Hepatocyte (in vitro differentiated cells): ENCODE data around the gene SYNE2.
"Not testable (repeated sequence)": the region's sequence is repeated elsewhere in the genome, so short reads cannot be mapped to it uniquely, and the experiment has no call there.

Source experiments
- EZH2 ChIP-seq: fragments of 200-600 bp; sonication (generic); IDR thresholded peaks from 2 replicates; pipeline ENCODE4 v1.6.1; 2016; ENCODE audit warnings: antibody characterized with exemption, mild to moderate bottlenecking, borderline replicate concordance
- EZH2phosphoT487 ChIP-seq: fragments of 200-600 bp; sonication (generic); IDR thresholded peaks from one replicate; pipeline ENCODE4 v1.6.1; 2018; ENCODE audit warnings: antibody characterized with exemption, mild to moderate bottlenecking, low read depth, moderate library complexity; ENCODE audit not compliant: unreplicated experiment, severe bottlenecking
- TF ChIP-seq, protein P1 (sequence below): fragments of 200-600 bp; sonication (generic); IDR thresholded peaks from 2 replicates; pipeline ENCODE4 v1.5.1; 2016; ENCODE audit warnings: antibody characterized with exemption, mild to moderate bottlenecking; ENCODE audit not compliant: poor library complexity

- TF ChIP-seq, protein P1, sequence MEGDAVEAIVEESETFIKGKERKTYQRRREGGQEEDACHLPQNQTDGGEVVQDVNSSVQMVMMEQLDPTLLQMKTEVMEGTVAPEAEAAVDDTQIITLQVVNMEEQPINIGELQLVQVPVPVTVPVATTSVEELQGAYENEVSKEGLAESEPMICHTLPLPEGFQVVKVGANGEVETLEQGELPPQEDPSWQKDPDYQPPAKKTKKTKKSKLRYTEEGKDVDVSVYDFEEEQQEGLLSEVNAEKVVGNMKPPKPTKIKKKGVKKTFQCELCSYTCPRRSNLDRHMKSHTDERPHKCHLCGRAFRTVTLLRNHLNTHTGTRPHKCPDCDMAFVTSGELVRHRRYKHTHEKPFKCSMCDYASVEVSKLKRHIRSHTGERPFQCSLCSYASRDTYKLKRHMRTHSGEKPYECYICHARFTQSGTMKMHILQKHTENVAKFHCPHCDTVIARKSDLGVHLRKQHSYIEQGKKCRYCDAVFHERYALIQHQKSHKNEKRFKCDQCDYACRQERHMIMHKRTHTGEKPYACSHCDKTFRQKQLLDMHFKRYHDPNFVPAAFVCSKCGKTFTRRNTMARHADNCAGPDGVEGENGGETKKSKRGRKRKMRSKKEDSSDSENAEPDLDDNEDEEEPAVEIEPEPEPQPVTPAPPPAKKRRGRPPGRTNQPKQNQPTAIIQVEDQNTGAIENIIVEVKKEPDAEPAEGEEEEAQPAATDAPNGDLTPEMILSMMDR = not testable (repeated sequence)
- TF ChIP-seq EZH2, EZH2phosphoT487: not testable (repeated sequence)
Observed at GRCh38 chr14:63803221-63803791, 49.5 kb upstream of the SYNE2 start.
